GM21723 (cell line): ENCODE data around the gene RASA2.
A peak's percentile ranks its signal among the peaks of the same experiment; 100 is the strongest.
"Not testable (repeated sequence)": the region's sequence is repeated elsewhere in the genome, so short reads cannot be mapped to it uniquely, and the experiment has no call there.

Source experiments
- ATAC-seq: cut with Tn5 transposase; IDR thresholded peaks from one replicate; pipeline ENCODE4 v1.9.1; 2021; ENCODE audit warnings: mild to moderate bottlenecking, moderate library complexity; ENCODE audit not compliant: unreplicated experiment

The RASA2 gene

DNA sequence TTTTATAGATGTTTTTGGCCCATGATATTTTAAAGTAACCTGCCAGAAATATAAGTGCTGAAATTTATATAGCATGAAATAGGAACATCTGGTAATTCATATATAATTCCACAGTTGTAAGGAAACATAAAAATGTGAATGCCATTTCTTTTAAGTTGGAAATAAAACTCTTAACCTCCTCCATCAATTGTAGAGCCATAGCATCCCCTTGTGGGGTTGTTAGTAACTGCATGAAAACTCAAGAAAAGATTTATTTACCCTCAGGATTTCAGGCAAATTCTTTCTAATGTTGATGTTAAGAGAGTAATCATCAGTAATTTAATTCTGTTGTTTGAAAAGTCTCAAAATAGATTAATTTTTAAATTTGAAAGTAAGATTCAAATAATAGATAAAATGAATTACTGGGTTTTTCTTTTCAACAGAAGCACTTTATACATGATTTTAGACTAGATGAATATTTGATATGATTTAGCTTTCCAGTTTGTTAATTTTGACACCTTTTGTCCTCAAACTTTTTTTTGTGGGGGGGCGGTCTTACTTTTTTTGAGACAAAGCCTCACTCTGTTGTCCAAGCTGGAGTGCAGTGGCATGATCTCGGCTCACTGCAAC lies 74.7 kb downstream of the RASA2 start:
- ATAC-seq: no peak

DNA sequence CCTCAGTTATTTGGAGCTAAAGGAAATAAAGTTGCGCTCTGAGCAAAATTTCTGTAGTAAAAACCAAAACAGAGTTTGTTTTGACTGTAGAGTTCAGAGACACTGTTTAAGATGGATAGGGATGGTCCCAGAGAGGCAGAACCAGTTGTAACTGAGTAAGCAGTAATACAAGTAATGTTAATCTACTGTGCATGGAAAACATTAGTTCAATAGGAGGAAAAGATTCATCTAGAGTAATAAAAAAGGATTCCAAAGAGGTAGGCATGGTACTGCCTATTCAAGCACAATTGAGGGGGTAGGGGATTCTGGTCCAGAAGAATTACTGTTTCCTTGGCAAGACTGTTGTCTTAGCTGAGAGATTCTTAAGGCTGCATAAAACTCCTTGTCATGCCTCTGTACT lies 77.4 kb downstream of the RASA2 start:
- no peak for ATAC-seq

DNA sequence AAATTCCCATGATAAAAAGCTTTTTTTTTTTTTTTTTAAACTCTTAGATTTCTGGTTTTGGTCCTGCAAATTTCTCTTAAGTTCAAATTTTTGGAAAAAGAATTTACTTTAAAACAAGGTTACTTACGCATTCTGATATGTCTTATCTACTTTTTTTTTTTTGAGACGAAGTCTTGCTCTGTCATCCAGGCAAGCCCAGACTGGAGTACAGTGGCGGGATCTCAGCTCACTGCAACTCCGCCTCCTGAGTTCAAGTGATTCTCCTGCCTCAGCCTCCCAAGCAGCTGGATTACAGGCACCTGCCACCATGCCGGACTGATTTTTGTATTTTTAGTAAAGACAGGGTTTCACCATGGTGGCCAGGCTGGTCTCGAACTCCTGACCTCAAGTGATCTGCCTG lies 83.2 kb downstream of the RASA2 start:
- ATAC-seq: no peak

DNA sequence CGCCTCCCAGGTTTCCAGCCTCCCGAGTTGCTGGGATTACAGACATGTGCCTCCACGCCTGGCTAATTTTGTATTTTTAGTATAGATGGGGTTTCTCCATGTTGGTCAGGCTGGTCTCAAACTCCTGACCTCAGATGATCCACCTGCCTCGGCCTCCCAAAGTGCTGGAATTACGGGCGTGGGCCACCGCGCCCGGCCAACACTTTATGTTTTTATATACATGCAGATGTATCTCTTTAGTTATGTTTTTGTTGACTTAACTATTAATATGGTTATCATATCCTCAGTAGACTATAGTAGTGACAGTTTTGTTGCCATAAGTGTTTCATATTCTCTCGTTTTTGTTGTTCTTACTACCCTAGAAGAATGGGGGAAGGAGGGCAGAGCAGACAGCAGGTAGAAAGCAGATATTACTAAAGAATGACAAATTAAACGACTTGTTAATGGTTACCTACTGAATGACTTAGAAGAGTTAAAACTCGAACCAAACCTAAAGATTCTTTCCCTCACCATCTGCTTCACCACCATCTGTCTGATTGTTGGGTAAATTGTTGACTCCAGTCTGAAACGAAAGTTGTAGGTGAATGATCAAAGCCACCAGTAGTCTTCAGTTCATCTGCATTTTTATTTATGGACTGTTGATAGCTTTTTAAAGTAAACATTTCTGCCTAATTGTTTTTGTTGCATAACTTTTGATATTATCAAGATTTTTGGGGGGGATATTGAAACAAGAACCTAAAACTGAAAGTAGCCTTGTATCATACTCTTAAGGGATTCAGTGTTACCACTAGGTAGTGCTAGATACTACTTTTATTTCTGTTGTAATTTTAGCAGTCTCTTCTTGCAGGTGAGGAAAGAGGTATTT lies 89.3 kb downstream of the RASA2 start:
- ATAC-seq: peak; percentile 69

DNA sequence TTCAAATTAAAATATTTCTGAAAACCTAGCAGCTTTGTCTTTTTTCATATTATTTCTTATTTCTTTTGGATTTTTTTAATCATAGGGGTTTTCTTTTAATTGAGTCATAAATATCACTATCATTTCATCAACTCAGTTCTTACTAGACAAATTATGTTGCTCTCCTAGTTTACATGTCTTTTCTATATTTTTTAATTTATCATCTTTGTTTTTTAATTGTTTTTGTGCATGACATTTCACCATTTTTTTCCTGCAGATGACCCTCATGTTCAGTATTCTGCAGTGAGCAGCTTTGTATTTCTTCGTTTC lies 89.9 kb downstream of the RASA2 start:
- ATAC-seq: no peak

DNA sequence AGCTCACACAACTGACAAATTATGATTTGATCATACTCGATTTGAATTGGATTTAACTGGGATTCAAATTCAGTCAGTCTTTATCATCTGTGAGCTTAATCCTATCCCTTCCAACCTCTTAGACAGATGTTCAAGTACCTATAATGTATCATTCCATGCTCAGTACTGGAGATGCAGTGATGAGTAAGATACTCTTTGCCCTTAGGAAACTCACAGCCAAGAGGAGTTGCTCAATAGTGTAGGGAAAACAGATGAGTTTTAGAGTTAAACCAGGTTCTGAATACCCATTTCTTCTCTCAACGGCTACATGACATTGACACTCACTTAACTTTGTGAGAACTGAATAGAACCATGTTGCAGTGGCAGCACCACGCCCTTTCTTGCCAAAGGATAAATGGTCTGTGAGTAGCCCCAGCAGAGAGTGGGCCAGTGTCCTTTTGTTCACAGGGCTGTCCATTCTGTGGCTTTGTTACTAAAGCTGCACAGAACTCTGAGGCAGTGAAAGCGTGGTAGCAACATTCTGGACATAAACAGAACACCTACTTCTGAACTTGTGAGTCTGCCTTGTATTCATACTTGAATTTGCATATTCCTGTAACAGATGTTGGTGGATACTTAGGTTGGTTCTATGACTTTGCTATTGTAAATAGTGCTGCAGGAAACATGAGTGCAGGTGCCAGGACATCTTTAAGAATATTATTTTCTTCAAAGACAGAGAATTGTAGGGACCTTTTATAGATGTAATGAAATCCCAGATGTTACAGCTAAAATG lies 91.6 kb downstream of the RASA2 start:
- ATAC-seq: no peak

DNA sequence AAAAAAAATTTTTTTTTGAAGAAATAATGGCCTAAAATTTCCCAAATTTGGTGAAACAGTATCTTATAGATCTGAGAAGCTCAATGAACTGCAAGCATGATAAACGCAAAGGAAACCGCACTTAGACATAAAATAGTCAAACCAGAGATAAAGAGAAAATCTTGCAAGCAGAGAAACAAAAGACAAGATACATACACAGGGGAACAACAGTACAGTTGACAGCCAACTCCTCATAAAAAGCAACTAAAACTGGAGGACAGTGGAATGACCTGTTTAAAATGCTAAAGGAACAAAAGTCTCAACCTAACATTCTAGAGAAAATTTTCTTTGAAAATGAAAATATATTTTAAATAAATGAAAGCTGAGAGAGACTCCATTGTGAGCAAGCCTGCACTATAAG lies 107.5 kb downstream of the RASA2 start:
- no peak for ATAC-seq

DNA sequence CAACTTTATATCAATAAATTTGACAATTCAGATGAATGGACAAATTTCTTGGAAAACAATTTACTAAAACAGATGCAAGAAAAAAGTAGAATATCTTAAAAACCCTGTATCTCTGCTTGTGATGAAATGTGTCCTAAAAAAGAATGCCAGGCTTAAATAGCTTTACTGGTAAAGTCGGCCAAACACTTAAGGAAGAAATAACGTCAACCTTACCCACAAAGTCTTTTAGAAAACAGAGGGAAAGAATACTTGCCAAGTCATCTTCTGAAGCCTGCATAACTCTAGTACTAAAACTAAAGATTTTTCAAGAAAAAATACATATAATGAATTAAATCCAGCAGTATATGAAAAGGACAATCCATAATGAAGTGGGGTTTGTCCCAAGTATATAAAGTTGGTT lies 111.1 kb downstream of the RASA2 start:
- no peak for ATAC-seq

DNA sequence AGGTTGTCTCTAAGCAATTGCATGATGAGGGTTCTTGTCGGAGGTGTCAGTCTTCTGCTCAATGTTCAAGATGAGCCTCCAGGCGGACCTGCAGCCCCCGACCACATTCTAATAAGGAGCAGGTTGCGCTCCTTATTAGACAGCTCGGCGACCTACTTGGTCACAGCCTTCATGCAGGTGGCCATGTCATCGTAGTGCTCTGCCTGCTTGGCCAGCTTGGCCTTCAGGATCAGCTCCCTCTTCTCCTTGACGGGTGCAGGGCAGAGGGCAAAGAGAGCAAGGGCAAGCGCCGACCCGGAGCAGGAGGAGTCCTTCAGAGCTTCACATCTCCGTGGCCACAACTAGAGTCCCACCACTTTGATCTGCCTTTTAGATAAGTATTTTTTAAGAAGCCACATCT lies 113.5 kb downstream of the RASA2 start:
- ATAC-seq: no peak

DNA sequence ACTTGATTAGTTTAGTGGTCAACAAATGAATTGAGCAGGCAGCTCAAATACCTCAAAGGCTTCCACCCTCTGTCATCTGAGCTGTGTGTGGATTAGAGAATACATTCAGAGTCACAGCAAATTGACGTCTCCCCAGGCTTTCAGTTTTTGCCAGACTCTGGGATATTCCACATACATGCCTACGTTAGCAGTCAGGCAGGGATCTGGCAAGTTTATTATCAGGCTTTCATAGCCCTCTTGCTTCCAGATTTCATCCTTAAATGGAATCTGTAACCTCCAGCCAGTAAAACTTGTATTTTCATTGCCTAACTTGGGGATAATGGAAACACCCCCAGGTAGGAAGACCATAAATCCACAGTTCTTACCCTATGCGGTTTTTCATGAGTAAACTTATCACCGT lies 115.9 kb downstream of the RASA2 start:
- ATAC-seq: no peak

DNA sequence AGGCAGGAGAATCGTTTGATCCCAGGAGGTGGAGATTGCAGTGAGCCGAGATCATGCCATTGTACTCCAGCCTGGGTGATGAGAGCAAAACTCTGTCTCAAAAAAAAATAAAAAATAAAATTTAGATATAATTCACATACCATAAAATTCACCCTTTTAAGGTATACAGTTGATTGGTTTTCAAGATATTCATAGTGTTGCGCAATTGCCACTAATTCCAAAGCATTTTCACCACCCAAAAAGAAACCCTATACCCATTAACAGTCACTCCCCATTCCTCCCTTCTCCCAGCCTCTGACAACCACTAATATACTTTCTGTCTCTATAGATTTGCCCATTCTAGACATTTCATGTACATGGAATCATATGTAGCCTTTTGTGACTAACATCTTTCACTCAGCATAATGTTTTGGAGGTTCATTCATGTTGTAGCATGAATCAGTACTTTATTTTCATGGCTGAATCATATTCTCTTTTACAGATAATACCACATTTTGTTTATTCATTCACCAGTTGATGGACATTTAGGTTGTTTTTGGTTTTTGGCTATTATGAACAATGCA lies 116.7 kb downstream of the RASA2 start:
- ATAC-seq: no peak

DNA sequence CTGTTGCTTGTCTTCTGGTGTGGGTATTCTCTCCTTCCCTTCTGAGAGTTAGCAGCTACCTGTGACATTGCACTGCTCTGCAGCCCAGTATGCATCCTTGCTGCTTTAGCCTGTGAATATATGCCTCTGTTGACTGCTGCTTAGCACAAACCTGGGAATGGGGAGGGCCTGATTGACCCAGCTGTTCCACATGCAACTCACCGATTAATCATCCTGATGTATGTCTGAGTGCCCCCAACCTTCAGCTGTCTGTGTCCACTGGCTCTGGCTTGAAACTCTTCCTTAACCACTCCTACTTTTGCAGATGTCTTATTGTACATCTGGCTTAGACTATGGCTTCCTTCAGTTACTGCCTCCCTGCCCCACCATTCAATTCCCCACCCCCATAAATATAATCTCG lies 119.1 kb downstream of the RASA2 start:
- ATAC-seq: no peak

DNA sequence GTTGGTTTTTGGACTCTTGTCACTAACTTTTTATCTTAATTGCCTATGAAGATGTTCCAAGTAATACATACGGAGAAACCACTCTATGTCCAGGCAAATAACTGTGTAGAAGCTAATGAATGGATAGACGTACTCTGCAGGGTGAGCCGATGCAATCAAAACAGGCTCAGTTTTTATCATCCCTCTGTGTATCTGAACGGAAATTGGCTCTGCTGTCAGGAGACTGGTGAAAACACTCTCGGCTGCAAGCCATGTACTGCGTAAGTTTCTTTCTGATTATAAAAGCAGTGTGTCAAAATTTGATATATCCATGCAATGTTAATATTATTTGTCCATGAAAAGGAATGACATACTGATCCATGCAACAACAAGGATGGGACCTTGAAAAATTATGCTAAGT lies 121.6 kb downstream of the RASA2 start:
- ATAC-seq: no peak

DNA sequence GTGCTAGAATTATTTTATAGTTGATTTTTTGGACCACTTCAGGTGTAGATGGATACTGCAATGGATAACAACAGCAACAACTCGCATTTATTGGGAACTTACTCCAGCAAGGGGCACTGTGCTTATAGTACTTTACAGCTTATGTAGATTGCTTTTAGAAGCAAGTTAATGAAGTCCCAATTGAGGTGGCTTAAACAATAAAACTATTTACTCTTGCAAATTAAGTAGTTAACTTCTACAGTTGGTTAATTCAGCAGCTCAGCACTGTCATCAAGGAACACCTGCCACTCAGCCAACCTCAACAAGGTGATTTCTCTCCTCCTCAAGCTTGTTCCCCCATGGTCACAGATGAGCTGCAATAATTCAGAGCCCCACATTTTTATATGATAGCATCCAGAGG lies 124.1 kb downstream of the RASA2 start:
- ATAC-seq: no peak

DNA sequence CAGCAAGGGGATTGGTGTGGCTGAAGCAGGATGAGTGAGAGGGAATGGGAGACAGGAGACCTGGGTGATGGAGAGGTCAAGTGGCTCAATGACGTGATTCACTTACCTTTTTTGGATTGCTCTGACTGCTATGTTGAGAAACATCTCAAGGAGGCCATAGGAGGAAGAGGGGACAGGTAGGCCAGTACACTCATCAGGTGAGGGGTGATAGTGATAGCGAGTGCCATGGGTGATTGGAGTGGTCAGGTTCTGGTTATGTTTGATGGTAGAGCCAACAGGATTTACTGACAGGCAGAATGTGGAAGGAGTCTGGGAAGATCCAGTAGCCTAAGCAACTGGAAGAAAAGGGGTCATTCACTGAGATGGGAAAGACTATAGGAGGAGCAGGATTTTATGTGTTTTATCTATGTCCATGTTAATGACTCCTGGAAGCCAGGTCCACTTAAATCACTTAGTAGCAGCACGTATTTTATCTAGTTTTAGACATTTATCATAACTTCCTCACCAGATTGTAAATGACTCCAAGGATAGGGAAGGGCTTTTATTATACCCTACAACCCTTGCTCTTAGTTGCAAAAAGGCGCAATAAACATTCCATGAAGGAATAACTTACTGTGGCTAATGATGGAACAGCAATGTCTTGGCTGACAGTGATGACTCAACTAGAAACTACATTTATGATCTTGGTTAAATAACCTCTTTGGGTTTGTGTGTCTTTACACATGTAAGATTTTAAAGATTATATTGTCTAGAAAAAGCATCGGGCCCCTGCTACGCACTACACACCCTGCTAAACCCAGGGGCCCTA lies 131.5 kb downstream of the RASA2 start:
- no peak for ATAC-seq

DNA sequence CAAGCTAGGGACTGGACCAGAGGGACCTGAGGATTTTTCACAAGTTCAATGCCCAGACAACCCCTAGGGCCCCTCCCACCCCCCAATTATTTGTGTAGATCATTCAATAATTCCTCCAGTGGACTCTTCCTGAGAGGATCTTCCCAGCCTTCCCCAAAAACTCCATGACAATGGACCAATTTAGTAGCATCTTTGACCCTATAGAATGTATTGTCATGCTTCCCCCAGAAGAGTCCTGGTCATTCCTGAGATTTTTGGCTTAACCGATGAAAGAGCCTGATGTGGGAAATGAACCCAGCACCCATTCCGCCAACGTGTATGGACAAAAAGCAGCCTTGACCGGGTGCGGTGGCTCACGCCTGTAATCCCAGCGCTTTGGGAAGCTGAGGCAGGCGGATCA lies 132.1 kb downstream of the RASA2 start:
- ATAC-seq: no peak

DNA sequence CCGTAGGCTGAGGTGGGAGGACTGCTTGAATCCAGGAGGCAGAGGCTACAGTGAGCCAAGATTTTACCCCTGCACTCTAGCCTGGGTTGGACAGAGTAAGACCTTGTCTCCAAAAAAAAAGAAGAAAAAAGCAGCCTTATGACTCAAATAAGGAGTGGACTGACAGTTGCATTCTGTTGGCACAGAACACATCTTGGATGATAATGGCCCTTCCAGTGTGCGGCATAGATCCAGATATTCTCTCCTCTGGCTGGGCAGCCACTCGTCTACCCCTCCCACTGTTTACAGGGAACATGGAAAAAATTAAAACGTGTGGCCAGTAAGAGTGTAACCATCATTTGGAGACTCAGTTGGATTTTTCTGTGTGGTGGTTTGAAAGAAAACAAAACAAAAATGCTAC lies 132.6 kb downstream of the RASA2 start:
- no peak for ATAC-seq

DNA sequence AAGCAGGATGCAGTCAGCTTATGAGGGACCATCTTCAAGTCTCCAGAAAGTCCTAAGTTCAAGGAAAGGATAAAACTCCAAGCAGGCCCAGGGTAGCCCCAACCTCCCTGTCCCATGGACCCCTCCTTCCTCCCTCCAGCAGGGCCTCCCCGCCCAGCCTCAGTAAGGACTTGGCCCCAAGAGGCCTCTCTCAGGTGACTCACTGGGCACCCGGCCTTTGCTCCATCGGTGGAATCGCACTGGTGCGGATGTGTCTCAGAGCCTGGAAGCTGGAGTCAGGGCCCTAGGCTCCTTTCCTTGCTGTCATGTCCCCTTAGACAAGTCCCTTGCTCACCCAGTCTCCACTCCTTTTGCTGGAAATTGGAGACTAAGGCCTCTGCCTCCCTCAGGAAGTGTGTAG lies 136.9 kb downstream of the RASA2 start:
- ATAC-seq: no peak

DNA sequence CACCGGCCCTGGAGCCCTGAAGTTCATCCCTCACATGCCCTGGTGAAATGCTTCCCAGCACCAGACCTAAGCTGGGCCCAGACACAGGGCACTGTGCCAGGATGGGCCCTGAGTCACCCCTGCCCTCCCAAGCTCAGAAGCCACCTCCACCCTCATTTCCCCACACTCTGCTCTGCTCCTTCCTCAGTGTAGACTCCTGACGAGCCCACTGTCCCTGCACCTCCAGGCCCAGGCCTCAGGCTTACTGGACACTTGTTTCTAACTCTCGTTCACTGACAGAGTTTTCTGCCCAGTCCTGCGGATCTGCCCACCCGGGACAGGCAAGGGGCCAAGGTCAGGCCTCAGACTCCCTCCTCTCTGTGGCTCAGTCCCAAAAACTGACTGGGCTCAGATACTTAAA lies 138.7 kb downstream of the RASA2 start:
- ATAC-seq: no peak

DNA sequence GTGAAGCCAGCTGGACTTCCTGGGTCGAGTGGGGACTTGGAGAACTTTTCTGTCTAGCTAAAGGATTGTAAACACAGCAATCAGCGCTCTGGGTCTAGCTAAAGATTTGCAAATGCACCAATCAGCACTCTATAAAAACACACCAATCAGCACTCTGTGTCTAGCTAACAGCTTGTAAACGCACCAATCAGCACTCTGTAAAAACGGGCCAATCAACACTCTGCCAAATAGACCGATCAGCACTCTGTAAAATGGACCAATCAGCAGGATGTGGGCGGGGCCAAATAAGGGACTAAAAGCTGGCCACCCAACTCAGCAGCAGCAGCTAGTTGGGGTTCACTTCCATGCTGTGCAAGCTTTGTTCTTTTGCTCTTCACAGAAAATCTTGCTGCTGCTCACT lies 141.5 kb downstream of the RASA2 start:
- ATAC-seq: not testable (repeated sequence)

DNA sequence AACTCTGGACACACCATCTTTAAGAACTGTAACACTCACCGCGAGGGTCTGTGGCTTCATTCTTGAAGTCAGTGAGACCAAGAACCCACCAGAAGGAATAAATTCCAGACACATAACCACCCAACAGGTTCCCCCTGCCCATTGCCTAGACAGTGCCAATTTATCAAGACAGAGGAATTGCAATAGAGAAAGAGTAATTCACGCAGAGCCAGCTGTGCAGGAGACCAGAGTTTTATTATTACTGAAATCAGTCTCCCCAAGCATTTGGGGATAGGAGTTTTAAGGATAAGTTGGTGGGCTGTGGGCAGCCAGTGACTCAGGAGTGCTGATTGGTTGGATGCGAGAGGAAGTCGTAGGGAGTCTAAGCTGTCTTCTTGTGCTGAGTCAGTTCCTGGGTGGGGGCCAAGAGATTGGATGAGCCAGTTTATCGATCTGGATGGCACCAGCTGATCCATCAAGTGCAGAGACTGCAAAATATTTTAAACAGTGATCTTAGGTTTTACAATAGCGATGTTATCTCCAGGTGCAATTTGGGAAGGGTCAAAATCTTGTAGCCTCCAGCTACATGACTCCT lies 142.1 kb downstream of the RASA2 start:
- not testable (repeated sequence) for ATAC-seq
